HFFc6 (cell line): Measurements from ENCODE around the gene PPP4R1. TPM values are rescaled to one million over a fixed set of nuclear protein-coding genes. Genes with fewer than 3 reads are reported as not detected.
A peak's percentile ranks its signal among the peaks of the same experiment; 100 is the strongest.

Source experiments
- DNase-seq: peaks from one replicate; pipeline ENCODE4 v3.0.0-alpha.2; 2018
- H3K27ac Mint-ChIP-seq: 2 replicates; pipeline ENCODE4 v1.8.0; 2020; ENCODE audit warnings: mild to moderate bottlenecking, mixed read lengths
- H3K27me3 Mint-ChIP-seq: 2 replicates; pipeline ENCODE4 v1.8.0; 2021; ENCODE audit warnings: mild to moderate bottlenecking, moderate library complexity, mixed read lengths; ENCODE audit not compliant: insufficient read depth
- H3K36me3 Mint-ChIP-seq: 2 replicates; pipeline ENCODE4 v1.8.0; 2021; ENCODE audit warnings: low read depth, mixed read lengths
- H3K4me1 Mint-ChIP-seq: 2 replicates; pipeline ENCODE4 v1.8.0; 2020; ENCODE audit warnings: low read depth, mixed read lengths
- H3K4me3 Mint-ChIP-seq: 2 replicates; pipeline ENCODE4 v1.8.0; 2020; ENCODE audit warnings: mild to moderate bottlenecking, moderate library complexity, mixed read lengths
- H3K9me3 Mint-ChIP-seq: 2 replicates; pipeline ENCODE4 v1.8.0; 2020; ENCODE audit warnings: mild to moderate bottlenecking, mixed read lengths
- total RNA-seq, 6 experiments: library from RNA; stranded (reverse); fragmentation: NEBNext Ultra II Directional; extraction: Animal tissue kit (Norgen Biotek cat#: 25700); gene quantifications; 2 replicates in 1 of 6; 3 replicates in 5 of 6; pipeline ENCODE4 v1.2.3, GENCODE V29; 2021
- TF ChIP-seq, protein P1 (sequence below): fragments of 200-600 bp; sonication (generic); IDR thresholded peaks from 2 replicates; pipeline ENCODE4 v1.5.0; 2021; ENCODE audit warnings: antibody characterized with exemption, mild to moderate bottlenecking

The PPP4R1 gene
- total RNA-seq, 6 experiments from 2014 or later, result 83.0 to 107 (median 103) TPM

DNA sequence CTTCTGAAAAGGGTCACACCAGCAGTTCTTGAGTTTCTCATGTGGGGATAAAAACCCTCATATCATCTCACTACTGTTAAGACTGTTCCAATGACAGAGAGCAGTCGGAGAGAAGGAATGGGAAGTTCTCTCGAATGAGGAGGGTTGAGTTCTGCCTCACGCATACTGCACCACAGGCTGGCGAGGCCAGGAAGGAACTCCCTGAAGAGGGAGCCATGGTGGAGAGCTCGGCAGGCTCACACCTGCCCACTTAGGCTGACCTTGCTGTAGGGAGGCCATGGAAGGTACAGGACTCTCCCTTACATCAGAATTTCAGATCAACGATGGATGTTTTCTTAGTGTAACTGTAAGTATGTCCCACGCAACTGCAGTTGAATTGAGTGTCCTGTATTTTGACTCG lies 74.4 kb downstream of the PPP4R1 start:
- H3K27ac Mint-ChIP-seq, result peak overlapping the region; percentile 88
- peaks cover 35% of the 10 kb centered on the region for H3K36me3 Mint-ChIP-seq
- H3K4me3 Mint-ChIP-seq, result peak overlapping the region; percentile 61; the same call in 1 of the 2 replicates
- DNase-seq, result no peak
- TF ChIP-seq, protein P1, sequence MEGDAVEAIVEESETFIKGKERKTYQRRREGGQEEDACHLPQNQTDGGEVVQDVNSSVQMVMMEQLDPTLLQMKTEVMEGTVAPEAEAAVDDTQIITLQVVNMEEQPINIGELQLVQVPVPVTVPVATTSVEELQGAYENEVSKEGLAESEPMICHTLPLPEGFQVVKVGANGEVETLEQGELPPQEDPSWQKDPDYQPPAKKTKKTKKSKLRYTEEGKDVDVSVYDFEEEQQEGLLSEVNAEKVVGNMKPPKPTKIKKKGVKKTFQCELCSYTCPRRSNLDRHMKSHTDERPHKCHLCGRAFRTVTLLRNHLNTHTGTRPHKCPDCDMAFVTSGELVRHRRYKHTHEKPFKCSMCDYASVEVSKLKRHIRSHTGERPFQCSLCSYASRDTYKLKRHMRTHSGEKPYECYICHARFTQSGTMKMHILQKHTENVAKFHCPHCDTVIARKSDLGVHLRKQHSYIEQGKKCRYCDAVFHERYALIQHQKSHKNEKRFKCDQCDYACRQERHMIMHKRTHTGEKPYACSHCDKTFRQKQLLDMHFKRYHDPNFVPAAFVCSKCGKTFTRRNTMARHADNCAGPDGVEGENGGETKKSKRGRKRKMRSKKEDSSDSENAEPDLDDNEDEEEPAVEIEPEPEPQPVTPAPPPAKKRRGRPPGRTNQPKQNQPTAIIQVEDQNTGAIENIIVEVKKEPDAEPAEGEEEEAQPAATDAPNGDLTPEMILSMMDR, result no peak
- H3K27me3 Mint-ChIP-seq, result peaks cover 2% of the 10 kb centered on the region
- peaks cover 64% of the 10 kb centered on the region for H3K4me1 Mint-ChIP-seq
- H3K9me3 Mint-ChIP-seq, result no peaks in the 10 kb centered on the region

DNA sequence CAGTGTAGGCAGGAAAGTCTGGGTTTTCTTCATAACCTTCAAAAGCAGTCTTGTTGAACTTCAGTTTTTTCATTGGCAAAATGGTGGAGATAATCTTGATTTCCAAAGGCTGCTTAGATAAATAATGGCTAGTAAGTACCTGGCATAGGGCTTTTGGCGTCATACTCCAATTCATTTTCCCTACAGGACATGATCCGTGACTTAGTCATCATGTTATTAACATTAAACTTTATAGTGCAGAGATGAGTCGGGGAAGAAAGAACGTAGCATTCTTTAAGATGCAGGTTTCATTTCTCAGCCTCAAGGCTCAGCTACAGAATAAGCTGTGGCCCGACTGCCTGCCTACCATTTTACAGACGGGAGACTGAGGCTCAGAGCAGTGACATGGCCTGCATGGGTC lies 75.1 kb downstream of the PPP4R1 start:
- Mint-ChIP-seq H3K27ac (peak overlapping the region; percentile 88), H3K9me3 (no peaks in the 10 kb centered on the region), H3K4me1 (peaks cover 65% of the 10 kb centered on the region), H3K36me3 (peaks cover 31% of the 10 kb centered on the region), H3K4me3 (peak overlapping the region; percentile 61), H3K27me3 (peaks cover 2% of the 10 kb centered on the region)
- TF ChIP-seq, protein P1, result no peak
- peak; percentile 86 for DNase-seq

DNA sequence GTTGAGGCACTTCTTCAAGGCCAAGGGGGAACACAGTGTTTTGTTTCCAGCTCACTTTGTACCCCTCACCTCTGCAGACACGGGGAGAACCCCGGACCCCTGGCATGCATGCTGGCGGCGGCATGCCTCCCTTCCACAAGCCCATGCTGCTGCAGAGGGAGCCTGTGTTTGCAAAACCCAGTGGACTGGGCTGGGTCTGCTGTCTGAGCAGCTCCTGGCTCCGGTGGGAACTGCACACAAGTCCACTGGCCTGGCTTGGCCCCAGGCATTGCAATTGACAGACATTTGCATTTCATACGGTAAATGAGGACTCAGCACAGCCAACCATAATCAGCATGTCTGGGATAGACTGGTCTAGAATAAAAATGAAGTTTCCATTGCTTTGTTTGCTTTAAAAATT lies 76.7 kb downstream of the PPP4R1 start:
- Mint-ChIP-seq H3K9me3 (no peaks in the 10 kb centered on the region), H3K36me3 (peaks cover 38% of the 10 kb centered on the region), H3K4me3 (no peak overlapping the region; the same call in 1 of the 2 replicates), H3K27ac (no peak overlapping the region), H3K4me1 (peaks cover 59% of the 10 kb centered on the region), H3K27me3 (no peaks in the 10 kb centered on the region)
- DNase-seq, result no peak
- TF ChIP-seq, protein P1, result no peak

DNA sequence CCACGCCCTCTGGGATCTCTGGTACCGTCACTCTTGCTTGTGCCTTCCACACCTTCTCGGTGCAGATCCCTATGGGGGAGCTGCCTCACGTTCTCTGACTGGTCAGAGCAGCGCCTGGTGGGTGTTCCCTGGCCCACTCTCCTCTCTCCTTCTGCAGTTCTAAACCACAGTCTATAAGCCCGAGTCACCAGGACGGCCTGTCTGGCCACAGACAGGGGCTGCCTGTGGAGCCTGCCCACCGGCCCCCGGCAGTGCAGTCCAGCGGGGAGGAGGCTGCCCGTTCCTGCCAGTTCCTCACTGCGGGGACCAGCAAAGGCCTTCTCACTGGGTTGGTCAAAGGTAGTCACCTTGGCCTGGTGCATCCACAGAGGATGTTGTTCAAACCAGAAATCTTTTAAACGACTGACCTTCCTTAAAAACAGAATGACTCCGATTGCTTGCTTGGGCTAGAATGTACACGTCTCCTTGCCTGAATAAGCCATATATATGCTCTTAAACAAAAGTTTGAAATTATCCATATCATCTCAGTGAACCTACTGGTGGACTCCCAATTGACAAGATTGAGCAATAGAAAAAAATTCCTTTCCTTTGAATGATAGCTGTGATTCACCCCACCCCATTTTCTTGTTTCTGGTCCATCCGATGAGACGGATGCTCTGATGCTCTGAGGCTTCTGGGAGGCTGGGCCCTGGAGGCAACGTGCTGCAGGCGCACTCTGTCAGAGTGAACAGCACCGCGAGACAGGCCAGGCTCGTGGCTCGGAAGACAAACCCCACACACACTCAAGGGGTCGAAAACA lies 77.8 kb downstream of the PPP4R1 start:
- H3K27me3 Mint-ChIP-seq, result no peaks in the 10 kb centered on the region
- no peaks in the 10 kb centered on the region for H3K9me3 Mint-ChIP-seq
- peak overlapping the region; percentile 92 for H3K27ac Mint-ChIP-seq
- DNase-seq, result peak; percentile 58
- H3K4me3 Mint-ChIP-seq, result peak overlapping the region; percentile 81
- peaks cover 38% of the 10 kb centered on the region for H3K36me3 Mint-ChIP-seq
- H3K4me1 Mint-ChIP-seq, result peaks cover 66% of the 10 kb centered on the region
- TF ChIP-seq, protein P1, result no peak

DNA sequence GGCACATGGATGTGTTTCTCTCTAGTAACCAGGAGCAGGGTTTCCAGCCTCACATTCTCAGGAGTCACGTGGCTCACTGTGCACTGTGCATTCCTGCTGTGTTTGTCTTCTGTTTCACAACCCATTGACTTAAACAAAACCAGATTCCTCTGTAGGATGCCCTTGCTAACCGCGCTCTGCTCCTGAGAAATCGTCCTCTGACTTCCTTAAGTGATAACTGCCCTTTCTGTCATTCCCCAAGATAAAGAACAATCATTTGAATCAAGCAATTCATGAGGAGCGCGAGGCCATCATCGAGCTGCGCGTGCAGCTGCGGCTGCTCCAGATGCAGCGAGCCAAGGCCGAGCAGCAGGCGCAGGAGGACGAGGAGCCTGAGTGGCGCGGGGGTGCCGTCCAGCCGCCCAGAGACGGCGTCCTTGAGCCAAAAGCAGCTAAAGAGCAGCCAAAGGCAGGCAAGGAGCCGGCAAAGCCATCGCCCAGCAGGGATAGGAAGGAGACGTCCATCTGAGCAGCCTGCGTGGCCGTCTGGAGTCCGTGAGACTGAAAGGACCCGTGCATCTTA lies 78.8 kb downstream of the PPP4R1 start:
- H3K9me3 Mint-ChIP-seq, result no peaks in the 10 kb centered on the region
- peak overlapping the region; percentile 92 for H3K27ac Mint-ChIP-seq
- H3K27me3 Mint-ChIP-seq, result no peaks in the 10 kb centered on the region
- DNase-seq, result peak; percentile 94
- H3K4me1 Mint-ChIP-seq, result peaks cover 71% of the 10 kb centered on the region
- peak overlapping the region; percentile 81 for H3K4me3 Mint-ChIP-seq
- H3K36me3 Mint-ChIP-seq, result peaks cover 45% of the 10 kb centered on the region
- TF ChIP-seq, protein P1, result no peak
